IPS DF 4.7 (cell line): ENCODE data around the gene UFC1.
A peak's percentile ranks its signal among the peaks of the same experiment; 100 is the strongest.

Source experiments
- DNase-seq: peaks from one replicate; pipeline ENCODE4 v3.0.0-alpha.2; 2013; ENCODE audit warnings: low spot score; ENCODE audit errors: extremely low read depth

The UFC1 gene

DNA sequence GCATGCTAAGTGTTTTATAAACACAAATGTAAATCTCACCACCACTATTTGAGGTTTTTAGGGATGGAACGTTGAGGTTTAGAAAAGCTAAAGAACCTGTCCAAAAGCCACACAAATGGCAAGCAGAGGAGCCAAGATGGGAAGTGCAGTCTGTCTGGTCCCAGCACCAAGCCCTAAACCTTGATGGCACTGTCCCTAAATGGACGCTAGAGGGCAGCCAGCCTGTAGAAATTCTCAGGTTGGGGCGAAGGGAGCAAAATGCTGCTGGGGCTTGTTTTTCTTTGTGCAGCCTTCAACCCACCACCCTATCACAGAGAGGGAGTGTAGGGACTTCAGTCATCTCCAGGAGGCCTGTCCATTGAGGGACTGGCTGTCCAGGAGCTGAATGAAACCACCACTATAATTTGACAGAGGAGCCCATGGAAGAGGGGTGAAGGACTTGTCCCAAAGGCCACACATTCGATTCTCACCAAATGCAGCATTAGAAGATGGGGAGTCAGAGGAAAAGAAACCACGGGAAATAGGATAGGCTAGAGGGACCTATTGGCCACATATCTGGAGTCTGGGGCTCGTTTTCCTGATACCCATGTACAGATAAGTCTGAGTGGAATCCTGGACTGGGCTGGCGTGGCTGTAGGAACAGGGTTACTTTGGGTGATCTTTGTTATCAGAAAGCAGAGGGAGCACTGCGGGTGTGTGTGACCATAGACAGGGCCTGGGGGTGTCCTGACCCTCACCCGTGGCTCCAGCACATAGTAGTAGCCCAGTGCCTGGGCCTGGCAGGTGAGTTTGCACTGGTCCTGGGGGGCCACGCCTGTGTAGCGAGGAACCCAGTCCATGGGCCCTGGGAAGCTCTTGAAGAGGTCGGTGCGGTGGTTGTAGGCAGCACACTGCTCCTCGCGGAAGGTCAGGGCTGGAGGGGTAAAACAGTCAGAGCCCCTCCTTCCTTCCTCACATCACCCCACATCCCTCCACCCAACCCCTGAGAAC lies 39.0 kb downstream of the UFC1 start:
- DNase-seq = no peak

DNA sequence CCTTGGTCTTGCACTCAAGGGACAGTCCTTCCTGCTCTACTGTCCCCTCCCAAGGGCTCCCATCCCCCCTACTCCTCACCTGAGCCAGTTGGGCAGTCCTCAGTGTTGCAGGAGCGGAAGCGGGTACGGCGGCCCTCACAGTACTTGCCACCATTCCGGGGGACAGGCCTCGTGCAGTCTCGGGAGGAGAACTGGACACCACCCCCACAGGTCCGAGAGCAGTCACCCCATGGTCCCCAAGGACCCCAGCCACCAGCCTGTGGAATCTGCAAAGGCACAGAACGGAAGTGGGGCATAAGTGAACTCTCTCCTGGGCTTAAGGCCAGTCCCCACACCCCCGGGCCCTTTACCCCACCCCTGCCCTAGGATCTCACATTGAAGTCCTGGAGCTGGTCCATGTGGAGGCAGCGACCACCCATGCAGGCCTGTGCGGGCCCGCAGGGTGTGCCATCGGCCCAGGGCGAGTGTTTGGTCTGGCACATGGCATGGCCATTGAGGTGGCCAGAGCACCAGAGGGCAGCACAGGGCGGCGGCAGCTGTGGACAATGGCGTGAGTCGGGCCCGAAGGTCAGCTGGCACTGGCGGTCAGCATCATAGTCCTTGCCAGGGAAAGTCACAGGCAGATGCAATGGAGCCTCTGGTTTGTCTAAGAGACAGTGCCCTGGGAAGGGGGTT lies 39.9 kb downstream of the UFC1 start:
- no peak for DNase-seq

DNA sequence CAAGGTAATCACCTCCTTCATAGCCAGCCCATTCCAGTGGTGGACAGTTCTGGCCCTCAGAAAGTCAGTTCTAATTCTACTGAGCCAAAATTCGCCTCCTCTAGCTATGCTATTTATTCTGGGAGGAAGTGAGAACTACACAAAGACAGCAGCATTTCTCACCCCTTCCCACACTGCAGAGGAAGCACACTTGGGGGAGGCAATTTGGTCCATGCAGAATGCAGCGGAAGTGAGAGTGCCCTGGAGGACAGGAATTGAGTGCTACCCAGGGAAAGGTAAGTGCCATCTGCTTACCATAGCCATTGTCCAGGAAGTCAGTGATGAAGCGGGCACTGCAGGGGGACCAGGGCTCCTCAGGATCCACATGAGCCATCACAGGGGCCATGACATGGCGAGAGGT lies 41.4 kb downstream of the UFC1 start:
- DNase-seq = no peak

DNA sequence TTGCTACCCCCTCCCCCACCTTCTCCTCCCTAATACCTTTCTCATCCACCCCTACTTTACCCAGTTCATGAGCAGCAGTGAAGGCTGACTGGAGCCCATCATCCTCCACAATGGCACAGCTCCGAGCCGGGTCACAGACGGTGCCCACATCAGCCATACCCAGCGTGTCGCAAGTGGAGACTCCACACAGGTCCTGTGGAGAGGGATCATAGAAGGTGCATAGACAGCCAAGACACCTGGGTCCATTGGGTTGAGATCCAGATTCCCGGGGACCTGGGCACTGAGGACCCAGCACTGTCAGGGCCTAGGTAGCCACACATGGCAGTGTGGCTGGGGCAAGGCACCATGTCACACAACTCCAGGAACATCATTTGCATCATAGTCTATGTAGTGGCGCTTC lies 42.3 kb downstream of the UFC1 start:
- DNase-seq = no peak

DNA sequence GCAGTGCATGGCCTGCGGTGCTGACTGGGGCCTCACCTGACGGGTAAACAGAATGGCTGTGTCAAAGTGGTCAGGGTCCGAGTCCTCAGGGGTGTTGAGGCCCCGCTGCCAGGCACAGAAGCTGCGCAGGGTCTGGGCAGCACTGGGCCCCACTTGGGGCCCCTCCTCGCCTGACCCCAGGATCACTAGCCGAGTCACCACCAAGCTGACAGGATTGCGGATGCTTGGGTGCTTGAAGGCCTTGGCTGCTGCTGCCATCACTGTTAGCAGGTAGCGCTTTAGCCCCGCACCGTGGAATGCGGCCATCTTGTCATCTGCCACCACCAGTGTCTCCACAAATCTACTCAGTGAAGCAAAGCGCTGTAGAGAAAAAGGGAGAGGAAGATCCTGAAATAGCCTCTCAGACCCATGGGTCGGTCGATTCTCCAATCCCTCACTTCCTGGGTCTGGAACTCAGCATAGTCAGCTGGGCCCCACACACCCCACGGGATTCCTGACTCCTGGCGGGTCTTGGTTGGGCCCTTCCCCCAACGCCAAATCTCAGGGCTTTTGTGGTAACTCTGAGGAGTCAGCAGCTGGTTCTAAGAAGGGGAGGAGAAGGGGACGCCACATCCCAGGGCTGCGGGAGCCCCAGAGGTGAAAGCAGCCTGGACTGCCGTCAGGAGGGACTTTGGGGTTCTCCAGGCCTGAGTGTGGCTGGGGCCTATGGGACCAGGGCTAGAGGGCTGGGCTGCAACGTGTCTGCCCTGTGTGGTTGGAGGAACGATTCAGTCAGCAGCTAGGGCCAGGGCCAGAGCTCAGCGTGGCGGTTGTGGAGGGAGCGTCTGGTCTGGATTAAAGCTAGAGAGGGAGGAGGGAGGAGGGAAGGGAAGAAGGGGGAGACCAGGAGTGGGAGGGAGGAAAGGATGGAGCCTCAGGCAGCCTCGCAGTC lies 43.0 kb downstream of the UFC1 start:
- DNase-seq = no peak

DNA sequence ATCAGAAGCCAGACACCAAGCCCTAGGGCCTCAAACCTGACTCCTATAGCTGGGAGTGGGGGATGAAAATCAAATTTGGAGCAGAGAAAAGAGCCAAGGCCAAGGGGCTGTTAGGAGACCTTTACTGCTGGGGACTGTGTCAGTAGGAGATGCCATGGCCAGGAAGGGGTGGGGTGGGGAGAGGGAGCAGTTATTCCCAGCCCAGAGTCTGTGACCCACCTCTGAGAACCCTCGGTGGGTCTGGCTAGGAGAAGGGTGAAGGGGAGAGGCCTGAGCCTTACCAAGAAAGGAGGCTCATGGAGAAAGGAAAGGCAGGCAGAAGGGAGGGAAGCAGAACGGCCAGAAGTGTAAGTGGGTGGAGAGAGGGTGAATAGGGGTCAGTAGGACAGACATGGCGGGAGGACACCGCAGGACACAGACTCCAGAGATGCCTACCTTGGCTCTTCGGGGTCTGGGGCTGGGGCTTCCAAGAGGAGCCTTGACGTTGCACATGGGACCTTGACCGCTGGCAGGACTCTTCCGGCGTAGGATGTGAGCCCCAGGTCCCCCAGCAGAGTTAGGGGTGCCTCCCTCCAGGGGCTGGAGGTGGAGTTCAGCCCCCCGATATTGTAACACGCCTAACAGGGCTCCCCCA lies 43.9 kb downstream of the UFC1 start:
- no peak for DNase-seq

DNA sequence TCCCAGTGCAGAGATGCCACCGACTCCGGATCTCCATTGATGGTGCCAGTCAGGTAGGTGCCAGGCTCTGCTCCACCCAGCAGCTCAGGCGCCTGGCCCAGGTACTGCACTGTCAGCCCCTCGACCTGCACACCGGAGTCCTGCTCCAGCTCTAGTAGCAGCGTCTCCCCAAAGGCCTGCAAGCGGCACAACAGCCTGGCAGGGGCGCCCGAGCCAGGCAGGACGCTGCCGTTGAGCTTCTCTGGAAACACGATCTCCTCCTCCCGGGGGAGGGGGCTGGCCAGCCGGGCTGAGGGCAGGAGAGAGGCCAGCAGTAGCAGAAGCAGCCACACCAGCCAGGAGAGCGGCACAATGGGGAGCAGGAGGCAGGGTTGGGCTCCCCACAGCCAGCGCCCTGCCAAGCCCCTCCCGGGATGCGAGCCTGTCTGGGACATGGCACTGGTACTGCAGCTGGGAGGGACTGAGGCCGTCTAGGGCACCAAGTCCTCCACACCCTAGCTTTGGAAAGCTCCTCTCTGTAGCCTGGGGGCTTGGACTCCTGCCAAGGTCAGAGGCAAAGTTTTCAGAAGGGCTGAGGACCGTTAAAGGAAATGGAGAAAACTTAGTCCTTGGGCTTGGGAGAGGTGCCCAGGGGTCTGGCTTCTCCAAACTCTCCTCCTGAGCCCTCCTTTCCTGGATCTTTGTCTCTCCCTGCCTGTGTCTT lies 44.6 kb downstream of the UFC1 start:
- DNase-seq = no peak

DNA sequence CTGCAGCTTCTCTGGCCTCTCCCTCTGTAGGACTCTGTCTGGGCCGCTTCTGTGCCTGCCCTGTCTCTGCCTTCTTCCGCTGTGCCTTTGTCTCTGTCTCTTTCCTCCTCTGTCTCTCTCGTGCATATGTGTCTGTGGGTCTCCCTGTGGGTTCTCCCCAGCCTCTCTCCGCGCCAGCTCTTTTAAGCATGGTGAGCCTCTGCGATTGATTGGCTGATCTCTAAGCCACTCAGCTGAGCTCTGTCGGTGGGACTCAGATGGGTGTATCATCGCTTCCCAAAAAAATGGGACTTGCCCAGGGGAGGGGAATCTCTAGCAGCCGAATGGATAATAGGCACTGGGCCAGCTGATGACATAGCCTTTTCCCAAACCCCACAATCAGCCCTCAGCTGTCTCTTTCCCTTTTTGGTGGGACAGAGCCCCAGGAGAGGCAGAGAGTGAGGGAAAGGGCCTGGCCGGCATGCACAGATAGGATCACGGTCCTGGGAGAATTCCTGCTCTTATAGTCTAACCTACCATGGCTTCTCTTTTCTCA lies 45.2 kb downstream of the UFC1 start, which contains the start of gene ADAMTS4:
Gene ADAMTS4, minus strand, starts transcription at position 158 of the 535 bp plus-strand sequence. CDS start 427 bp downstream, outside the sequence.
- no peak for DNase-seq

DNA sequence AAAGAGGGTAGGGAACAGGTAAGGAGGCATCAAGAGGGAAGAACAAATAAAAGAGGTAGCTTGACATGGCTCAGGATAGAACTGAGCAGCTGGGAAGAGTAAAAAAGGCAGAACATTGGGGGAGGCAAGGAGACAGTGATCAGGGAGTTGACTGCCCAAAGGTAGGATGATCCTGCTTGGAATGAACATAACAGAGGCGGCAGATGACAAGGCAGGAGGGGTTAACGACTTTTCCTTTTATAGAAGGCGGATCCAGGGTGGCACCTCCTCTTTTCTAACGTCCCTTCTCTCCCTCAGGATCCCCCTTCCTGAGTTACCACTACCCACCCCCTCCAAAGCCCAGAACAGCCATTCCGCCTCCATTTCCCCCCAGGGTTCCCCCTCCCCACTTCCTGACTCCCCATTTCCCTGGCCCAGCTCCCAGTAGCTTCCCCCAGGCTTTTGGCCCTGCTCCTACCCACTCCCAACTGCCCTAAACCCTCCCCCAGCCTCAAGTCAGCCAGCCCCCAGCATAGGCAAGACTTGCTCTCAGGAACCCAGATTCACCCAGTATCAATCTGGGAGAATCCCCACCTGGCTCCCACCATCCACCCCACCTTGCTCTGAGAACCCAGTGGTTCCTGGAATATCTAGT lies 45.8 kb downstream of the UFC1 start:
- DNase-seq = no peak

DNA sequence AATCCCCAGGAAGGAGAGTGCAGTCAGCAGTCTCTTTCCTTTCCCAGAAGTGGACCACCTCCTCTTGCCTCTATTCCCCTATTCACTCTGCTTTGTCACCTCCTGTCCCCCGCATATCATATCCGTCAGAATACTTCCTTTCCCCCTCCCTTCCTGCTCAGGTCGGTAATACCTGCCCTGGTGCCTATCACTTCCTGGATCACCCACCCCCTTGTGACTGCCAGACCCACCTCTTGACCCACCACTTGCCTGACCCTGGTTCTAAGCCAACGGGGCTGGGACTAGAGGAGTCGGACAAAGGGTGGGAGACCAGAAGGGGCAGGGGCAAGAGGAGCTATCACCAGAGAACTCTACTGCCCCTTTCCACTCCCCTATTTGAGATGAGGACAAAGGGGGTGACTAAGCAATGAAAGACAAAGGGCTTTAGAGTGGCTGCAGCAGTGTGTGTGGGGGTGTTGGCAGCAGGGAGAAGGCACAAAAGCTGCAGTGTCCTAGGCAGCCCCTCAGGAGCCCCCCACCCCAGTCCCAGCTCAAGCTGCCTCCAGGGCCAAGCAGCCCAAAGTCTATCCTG lies 46.7 kb downstream of the UFC1 start:
- DNase-seq = no peak

DNA sequence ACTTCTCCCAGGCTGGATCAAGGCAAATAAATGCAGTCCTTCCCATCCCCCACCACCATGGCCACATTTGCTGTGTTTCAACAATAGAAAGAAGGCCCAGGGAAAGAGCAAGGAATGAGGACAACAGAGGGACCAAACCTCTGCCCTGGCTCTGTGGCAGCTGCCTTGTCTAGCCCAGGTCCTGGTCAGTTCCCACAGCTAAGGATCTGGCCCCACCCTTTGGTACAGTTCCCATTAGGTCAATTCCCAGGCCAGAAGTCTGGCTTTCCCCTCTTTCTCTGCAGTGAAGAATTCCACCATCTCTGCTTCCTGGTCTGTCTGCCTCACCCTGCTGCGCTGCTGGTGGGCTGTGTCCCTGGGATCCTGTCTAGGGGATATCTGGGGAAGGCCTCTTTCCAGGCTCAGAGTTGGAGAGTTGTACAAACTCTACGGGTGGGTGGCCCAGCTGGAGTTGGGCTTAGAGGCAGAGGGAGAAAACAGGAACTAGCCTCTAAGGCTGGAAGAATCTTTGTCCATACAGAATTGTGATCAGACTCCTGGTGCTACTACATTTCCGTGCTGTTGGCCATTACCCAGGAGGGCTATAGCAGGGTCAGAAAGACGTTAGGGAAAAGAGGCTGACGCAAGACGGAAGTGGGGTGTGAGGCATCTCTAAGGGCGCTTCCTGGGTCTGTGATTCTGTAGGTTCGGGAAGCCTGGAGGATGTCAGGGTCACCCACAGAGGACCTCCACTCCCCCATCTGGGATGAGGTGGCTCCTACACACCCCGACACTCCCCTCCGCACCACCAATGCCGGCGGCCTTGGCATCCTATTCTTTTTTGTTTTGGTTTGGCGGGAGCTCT lies 47.4 kb downstream of the UFC1 start:
- DNase-seq = no peak

DNA sequence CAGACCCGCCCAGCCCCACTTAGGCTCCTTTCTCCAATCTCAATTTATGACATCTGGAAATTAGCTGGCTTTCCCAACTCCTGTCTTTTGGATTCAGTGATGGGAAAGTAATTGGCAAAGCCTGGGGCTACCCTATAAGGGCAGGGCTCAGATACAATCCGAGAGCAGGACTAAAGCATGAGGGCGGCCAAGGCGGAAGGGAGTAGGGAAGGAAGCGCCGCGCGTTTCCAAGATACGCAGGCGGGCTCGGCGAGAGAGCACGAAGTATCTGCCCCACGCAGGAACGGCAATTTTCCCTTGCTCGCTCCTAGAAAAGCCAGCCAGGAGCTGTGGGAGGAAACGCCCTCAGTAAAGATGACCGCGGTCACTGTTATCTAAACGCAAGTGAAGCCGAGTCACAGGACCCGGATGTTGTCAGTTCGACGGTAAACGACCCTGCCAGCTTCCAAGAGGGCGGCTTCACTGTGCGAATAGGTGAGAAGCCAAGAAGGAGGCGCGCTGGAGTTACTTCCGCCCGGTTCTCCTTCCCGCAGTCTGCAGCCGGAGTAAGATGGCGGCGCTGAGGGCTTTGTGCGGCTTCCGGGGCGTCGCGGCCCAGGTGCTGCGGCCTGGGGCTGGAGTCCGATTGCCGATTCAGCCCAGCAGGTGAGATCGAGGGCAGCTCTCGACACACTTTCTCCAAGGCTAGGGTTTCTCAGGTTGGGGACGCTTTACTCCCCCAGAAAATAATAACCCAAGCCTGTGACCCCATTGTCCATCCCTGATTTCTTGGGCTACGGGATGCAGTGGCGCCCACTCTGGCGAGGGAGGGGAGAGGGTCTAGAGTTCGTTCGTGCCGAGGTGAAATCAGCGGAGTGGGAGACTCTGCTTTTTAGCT lies 48.3 kb downstream of the UFC1 start, which contains the start of gene NDUFS2:
Gene NDUFS2, plus strand, starts transcription at position 532 of the 877 bp plus-strand sequence. Its CDS starts 19 bp downstream, at position 551.
- peak; percentile 99 for DNase-seq

DNA sequence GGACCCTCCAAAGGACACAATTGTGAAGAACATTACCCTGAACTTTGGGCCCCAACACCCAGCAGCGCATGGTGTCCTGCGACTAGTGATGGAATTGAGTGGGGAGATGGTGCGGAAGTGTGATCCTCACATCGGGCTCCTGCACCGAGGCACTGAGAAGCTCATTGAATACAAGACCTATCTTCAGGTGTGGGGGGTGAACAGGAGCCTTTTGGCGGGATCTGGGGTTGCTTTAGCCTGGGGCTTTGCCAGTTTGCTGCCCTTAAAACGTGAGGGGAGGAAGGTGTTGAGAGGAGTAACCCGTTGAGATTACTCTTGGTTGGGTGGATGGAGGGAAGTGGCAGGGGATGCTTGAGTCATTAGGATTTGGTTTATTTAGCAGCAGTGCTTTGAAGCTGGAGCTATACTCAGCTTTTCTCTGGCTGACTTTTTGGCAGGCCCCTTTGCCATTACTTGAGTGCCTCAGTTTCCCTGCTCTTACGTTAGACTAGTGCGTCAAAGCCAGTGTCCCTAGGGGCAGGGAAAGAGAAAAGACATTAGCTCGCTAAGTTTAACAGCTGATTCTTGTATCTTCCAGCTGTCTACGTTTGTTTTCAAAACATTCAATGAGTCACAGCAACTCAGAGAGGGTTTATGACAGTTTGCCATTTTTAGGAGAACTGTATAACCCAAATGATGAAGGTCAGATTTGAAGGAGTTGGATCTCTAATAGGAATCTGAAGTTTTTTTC lies 52.8 kb downstream of the UFC1 start:
- DNase-seq = no peak

DNA sequence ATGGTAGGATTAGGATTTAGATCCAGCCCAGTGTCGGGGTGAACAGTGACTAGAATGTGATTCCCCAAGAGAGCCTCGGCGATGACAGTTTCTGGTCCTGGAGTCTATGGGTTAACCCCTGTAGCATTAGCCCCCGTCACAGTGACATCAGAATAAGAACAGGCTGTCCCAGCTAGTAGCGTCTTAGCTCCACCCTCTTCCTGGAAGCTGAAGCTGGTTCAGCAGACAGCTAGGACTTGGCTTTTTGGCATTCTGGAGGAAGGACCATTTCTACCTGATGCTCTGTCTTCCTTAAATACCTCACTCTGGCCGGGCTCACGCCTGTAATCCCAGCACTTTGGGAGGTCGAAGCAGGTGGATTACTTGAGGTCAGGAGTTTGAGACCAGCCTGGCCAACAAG lies 53.4 kb downstream of the UFC1 start:
- no peak for DNase-seq
